Hypothalamus (tissue), 51 donors: ENCODE results near the gene RABEP1.
"Not testable (repeated sequence)": the region's sequence is repeated elsewhere in the genome, so short reads cannot be mapped to it uniquely, and the experiment has no call there.

ENCODE experiments used
- DNase-seq, 51 donors: peaks; one replicate each; lab custom pipeline; 2025; lab: John Stamatoyannopoulos, UW

RABEP1 gene, protein sequence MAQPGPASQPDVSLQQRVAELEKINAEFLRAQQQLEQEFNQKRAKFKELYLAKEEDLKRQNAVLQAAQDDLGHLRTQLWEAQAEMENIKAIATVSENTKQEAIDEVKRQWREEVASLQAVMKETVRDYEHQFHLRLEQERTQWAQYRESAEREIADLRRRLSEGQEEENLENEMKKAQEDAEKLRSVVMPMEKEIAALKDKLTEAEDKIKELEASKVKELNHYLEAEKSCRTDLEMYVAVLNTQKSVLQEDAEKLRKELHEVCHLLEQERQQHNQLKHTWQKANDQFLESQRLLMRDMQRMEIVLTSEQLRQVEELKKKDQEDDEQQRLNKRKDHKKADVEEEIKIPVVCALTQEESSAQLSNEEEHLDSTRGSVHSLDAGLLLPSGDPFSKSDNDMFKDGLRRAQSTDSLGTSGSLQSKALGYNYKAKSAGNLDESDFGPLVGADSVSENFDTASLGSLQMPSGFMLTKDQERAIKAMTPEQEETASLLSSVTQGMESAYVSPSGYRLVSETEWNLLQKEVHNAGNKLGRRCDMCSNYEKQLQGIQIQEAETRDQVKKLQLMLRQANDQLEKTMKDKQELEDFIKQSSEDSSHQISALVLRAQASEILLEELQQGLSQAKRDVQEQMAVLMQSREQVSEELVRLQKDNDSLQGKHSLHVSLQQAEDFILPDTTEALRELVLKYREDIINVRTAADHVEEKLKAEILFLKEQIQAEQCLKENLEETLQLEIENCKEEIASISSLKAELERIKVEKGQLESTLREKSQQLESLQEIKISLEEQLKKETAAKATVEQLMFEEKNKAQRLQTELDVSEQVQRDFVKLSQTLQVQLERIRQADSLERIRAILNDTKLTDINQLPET

DNA sequence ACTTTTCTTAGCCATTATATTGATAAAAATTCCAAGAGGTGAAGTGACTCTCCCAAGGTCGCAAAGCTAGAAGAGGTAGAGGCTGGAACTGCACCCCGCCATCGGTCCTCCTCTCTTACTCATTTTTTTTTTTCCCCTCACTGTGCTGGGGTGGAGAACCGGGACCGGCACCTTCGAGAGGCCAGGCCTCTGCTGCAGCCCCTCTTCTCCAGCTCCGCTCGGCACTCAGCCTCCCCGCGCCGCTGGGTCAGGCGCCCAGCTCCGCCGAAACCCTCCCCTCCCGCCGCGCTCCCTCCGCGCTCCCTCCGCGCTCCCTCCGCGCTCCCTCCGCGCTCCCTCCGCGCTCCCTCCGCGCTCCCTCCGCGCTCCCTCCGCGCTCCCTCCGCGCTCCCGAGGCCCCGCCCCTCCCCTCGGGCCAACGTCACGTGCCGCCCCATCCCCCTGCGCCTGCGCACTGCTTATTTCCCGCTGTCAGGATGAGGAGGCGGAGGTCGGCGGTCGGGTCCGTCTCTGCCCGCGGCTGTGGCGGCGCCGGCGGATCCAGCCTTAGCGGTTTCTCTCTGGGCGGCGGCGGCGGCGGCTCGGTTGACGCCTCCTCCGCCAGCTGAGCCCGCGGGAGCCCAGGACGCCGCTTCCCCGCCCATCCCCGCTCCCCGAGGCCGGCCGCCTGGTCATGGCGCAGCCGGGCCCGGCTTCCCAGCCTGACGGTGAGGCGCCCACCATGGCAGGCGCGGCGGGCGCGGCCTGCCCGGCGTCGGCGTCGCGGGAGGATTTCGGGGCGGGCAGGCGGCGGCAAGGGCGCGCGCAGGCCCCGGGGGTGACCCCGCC lies at the start of gene RABEP1:
RABEP1 (plus strand) TSS at position 471 of the 828 bp plus-strand sequence; CDS start at position 674, 203 bp downstream.
- DNase-seq = peak; percentile 36 to 92 (median 81)

DNA sequence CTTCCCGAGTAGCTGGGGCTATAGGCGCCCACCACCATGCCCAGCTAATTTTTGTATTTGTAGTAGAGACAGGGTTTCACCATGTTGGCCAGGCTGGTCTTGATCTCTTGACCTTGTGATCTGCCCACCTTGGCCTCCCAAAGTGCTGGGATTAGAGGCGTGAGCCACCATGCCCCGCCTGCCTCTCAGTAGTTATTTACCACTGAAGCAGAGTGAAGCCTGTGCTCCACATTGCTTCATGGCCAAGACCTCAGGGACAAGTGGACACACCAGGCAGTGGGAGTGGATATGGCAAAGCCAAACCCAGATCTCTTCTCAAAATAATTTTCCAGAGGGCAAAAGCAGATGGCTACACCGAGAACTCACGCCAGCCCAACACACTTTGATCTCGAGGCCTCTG lies 48.6 kb upstream of the RABEP1 start:
- DNase-seq = not testable (repeated sequence)

DNA sequence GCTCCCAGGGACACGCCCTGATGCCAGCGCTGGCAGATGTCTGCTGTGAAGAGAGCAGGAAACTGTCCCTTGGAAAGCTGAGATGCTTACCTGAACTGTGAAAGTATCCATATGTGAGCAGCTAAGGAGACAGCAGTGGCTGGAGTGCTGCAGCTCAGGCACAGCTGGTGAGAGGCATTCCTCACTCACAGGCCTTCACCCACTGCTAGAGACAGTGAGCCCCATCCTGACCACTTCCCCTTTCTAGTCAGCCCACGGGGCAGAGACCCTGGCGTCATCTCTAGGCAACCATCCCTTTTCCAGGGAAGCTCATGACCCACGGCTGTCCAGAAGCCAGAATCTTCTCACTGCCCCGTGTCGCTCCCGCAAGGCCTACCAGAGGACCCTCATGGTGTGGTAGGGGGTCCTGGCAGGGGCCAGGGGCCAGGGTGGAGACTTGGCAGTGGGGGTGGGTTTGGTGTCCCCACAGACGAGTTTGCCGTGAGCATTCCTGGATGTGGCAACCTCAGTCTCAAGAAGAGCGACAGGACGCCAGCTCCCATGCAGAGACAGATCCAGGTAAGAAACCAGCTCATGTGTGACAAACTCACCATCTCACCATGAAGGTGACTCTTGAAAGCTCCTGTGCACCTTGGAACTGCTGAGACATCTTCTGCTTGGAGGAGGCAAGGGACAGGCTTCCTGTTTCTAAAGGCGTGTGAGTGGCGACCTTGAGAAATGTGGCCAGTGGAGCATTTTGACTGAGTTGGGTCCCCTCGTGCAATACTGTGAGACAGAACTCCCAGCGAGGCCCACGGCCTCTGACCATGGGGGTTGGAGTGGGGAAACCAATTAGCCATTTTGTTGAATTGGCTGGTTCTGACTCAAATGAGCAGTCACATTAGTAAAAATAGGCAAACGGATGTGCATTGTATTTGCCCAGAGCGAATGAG lies 47.2 kb upstream of the RABEP1 start, which contains the start of gene SCIMP:
SCIMP (minus strand) TSS at position 216 of the 932 bp plus-strand sequence; CDS start at position 111, 105 bp downstream.
- DNase-seq = peak in 21 of 51 donors; percentile 4 to 49 (median 17)

DNA sequence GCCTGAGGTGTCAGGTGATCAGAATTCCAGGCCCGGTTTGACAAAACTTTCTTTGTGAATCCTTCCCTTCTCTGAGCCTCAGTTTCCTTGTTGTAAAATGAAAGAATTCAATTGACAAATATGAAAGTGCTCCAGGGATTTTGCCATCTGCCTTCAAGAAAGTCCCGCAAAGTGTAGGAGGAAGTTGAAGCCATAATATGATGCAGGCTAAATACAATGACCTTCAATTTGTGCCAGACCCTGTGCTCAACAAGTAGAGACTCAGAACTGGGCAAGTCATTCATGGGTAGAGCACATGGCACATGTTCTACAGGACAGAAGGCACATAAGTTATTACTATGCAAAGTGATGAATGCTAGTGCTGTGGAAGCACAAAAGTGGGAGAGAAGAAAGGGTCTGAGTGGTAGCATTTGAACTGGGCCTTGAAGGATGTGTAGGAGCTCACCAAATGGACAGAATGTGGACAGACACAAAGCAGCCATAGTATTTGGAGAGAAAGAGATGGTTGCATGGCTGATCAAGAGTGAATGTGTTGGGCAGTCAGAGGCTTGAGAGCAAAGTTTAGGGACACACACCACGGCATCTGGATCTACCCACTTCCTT lies 45.0 kb upstream of the RABEP1 start:
- no peak for DNase-seq

DNA sequence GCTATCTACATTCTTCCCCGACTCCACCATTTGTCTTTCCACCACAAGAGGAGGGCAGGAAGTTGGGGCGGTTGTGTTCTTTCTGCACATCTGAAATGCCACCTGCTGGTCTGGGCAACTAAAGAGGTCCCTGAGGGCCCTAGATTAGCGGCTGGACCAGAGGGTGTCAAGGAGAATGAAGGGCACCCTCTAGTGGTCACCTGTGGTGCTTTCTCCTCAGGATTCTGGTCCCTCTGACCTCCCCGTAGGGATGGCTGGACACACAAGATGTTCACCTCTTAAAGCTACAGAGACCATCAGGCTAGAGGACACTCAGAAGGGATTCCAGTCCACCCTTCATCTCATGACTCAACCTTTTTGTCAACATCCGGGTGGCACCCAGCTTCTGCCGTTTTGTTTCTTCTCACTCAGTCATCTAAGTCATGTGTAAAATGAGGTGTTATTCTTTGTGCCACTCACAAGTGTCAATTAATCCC lies 44.5 kb upstream of the RABEP1 start:
- peak in 10 of 51 donors; percentile 4 to 45 (median 12) for DNase-seq

DNA sequence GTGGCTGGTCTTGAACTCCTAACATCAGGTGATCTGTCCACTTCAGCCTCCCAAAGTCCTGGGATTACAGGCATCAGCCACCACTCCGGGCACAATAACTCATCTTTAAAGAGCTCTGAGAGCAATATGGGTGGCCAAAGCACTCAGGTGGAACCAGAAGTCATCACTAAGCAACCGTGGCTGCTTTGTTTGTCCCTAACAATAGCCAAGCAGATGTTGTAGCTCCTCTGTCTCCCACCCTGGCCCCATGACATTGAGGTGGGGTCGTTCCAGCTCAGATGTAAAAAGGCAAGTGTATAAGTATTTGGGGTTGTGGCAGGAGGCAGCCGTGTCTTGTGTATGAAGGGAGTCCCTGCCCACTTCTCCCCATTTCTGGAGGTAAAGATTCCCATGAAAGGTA lies 43.8 kb upstream of the RABEP1 start:
- DNase-seq = no peak

DNA sequence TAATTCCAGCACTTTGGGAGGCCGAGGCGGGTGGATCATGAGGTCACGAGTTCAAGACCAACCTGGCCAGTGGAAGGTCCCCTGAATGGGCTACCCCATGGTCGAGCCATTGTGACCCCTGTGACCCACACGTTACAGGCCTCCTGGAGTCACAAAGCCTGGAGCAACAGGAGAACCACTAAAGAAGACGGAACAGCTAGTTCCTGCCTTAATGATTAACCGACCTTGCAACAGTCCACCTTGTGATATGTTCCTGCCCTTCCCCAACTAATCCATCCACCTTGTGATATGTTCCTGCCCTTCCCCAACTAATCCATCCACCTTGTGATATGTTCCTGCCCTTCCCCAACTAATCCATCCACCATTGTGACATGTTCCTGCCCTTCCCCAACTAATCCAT lies 42.3 kb upstream of the RABEP1 start:
- DNase-seq = not testable (repeated sequence)

DNA sequence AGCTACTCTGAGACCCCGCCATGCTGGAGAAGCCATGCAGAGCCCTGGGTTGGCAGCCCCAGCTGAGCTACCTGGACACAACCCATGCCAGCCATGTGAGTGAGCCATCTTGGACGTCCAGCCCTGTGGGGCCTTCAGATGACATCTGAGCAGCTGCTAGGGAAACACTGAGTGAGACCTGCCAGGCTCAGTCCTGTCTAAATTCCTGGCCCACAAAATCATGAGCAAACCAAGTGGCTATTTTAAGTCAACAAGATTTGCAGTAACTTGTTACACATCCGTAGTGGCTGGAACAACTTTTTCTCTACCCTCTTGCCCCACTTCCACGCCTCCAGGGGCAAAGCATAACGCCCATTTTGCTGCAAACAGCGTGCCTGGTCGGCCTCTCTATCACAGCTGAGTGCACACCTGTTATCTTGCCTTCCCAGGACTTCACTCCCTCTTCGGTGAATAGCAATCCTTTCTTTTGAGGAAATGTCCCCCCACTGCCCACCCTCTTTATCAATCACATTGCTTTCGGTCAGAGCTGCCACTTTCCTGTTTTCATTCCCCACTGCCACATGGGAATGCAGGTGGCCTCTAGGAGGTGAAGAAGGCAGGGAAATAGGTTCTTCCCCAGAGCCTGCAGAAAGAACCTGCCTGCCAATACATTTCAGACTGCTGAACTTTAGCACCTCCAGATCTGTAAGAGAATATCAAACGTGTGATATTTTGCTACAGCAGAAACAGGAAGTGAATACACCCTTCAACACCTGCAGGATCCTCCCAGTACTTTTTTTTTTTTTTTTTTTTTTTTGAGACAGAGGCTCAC lies 40.0 kb upstream of the RABEP1 start:
- DNase-seq = no peak

DNA sequence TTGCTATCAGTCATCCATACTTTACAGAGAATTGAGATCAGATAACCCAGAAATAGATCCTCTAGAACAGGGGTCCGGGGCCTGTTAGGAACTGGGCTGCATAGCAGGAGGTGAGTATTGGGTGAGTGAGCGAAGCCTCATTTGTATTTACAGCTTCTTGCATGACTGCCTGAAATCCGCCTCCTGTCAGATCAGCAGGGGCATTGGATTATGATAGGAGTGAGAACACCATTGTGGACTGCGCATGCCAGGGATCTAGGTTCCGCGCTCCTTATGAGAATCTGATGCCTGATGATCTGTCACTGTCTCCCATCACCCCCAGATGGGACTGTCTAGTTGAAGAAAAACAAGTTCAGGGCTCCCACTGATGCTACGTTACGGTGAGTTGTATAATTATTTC lies 34.5 kb upstream of the RABEP1 start:
- no peak for DNase-seq

DNA sequence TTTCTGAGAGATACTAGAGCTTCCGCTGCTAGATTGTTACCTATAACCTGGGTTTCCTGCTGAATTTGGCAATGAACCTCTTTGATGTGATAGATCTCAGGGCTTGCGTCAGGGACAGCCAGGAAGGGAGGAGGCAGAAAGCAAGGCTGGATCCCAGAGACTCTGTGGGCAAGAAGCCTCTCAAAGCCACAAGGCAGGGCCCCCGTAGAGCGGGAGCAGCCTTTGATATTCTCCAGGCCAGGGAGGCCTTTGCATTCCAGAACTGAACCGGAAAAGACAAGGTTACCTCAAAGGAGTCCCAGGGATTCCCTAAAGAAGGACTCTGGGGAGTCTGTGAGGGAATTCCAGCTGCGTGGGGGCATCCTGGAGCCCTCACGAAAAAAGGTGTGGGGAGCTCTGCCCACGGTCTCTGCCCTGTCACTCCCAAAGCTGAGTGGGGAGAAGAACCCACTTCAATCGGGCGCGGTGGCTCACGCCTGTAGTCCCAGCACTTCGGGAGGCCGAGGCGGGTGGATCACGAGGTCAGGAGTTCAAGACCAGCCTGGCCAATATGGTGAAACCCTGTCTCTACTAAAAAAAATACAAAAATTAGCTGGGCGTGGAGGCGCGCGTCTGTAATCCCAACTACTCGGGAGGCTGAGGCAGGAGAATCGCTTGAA lies 33.1 kb upstream of the RABEP1 start:
- DNase-seq = no peak

DNA sequence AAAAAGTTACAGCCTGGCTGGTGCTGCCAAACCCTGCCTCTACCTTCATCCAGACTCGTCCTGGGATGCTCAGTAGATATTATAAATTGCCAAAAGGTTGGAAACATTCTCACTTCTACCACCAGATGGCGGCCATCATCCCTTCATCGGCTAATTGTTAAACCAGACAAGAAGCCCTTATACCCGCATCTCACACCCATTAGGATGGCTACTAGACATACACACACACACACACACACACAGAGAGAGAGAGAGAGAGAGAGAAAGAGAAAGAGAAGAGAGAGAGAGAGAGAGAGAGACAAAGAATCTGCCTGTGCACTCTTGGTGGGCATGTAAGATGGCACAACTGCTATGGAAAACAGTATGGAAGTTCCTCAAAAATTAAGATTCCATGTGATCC lies 32.5 kb upstream of the RABEP1 start:
- DNase-seq = peak in 27 of 51 donors; percentile 3 to 78 (median 35)

DNA sequence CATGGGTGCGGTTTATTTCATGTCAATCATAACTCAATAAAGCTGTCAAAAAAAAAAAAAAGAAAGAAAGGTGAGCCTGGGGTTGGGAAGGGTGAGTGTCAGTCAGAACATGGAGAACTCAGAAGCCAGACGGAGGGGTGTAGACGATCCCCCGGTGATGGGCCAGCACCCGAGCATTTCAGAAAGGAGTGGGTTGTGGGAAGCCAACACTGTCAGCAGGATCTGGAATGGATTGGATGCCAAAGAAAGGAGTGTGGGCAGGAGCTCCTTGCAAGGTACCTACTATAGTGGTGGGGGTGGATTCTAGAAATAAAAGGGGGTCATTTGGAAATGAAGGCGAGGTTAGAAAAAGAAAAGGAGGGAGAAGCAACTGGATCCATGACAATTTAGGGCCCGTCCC lies 27.7 kb upstream of the RABEP1 start:
- DNase-seq = no peak

DNA sequence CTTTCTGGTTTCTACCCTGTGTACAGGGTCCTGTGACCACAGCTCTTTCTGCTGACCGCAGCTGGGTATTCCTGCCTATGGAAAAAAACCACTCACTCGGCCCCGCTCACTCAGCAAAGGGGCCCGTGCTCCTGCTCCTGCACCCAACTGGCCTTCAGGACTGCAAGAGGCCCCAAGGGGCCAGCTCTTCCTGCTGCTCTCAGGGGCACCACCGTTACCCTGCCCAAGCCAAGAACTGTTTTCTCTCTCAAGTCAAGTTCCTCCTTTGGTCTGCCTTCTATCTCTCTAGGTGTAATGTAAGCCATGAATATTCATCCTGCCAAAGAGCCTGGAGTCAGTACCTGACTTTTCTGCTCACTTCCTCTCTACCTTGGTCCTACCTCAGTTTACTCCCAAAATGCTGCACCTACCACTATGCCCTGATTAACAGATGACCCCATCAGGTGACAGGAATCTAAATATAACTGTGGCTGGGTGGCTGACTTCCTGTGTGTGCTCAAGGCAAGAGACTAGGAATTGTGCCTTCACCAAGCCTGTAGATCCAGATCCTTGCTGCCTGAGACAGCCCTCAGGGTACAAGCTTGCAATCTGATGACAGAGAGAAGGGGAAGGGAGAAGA lies 27.1 kb upstream of the RABEP1 start:
- peak in 4 of 51 donors; percentile 1 to 11 (median 2) for DNase-seq

DNA sequence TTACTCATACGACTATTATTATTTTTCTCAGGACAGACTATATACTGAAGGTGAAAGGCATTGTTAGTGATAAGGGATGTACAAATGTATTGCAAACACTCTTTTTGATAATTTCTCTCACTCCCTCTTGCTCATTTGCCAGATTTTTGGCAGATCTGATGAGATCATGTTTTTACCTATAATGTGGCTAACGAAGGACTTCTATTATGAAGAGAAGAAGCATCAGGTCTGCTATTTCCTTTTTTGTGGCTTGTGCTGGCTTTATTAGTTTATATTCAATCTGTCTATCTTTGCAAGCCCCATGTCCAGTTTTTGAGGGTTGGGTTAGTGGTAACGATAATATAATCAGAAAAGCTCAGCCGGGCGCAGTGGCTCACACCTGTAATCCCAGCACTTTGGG lies 25.0 kb upstream of the RABEP1 start:
- no peak for DNase-seq

DNA sequence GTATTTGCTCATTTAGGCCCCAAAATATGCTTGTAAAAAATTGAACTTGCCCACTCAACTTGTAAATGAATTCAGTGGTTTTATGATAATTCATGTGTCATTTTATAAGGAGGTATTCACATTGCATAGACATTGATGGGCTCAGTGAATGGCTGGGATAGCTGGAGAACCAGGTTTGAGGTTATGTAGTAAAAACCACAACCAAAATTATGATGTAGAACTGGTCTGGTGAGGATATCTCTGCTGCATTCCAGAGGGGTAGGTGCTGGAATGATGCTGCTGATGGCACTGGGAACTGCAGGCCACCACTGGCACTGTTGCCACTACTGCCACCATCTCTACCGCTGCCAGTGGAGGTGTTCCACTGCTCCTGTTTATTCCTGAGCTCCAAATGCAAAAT lies 21.5 kb upstream of the RABEP1 start:
- DNase-seq = no peak

DNA sequence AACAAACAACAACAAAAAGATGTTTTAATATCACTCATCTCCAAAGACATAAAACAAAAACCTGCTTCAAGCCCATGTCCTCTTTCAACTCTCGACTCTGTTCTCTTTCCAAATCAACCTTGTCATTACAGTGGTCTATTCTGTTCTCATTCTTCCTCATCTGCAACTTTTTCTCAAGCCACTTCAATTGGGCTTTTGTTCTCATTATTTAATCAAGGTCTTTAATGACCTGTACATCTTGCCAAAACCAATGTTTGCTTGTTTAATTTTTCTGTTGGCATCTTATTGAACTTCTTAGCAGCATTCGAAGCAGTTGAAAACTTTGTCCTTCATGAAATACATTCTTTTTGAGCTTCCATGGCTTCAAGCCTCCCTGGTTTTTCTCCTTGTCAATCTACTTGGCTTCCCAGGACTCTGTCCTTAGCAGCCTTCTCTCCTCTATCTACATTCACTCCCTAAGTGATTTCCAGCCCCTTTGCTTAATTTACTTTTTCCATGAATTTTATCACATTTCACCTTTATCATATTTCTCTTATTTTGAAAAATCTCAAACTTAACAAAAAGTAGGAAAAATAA lies 19.6 kb upstream of the RABEP1 start:
- DNase-seq = no peak

DNA sequence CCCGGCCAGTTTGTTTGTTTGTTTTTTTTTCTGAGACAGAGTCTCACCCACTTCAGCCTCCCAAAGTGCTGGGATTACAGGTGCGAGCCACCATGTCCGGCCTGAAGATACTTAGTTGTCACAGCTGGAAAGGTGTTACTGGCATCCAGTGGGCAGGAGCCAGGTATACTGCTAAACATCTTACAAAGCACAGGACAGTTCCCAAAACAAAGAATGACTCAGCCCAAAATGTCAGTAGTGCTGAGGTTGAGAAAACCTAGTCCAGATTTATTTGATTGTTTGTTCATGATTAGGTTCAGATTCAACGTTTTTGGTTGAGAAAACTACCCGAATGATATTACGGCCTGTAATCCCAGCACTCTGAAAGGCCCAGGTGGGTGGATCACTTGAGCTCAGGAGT lies 18.6 kb upstream of the RABEP1 start:
- no peak for DNase-seq
